ENCODE data around the gene CUBN.

Gene CUBN

GRCh38 chr10:17129741-17130140 lies at the start of gene CUBN:
Gene CUBN, minus strand, starts transcription at chr10:17129811. Its CDS starts 46 bp downstream, at chr10:17129765.
- TF ChIP-seq ZNF311 (tag by site-specific recombination; IDR thresholded peaks at IDR 0.05; ENCODE audit: borderline replicate concordance) (no peak), ZSCAN4 (tag by site-specific recombination; IDR thresholded peaks at IDR 0.05) (no peak)
- Histone ChIP-seq H3K27ac (ENCODE audit: extremely low read depth, low read depth, low read length) (no peak within 1 kb of the TSS), H3K4me1 (ENCODE audit: control insufficient read depth, insufficient read depth, low read length) (peaks cover 2% of the 10 kb centered on the region; the same call in 1 of the 2 replicates), H3K9me3 (ENCODE audit: control insufficient read depth, insufficient read depth, low read depth, low read length) (no peaks in the 10 kb centered on the region), H3K36me3 (ENCODE audit: control insufficient read depth in 2 of 2, insufficient read depth in 1 of 2, low read length in 2 of 2) (no peaks in the 10 kb centered on the region), H3K4me3 (ENCODE audit: low read depth, low read length) (no peak within 1 kb of the TSS)
- ChIA-PET POLR2A (no interaction called here), CTCF (no interaction called here)

- CTCF ChIA-PET = interaction anchor here (1.1 kb wide), 1 partner anchor 22 kb away, joined by 3 read pairs; the partner anchor contains the start of gene TRDMT1
Measured at GRCh38 chr10:17179002-17179401, 49.4 kb upstream of the CUBN start.

GRCh38 chr10:17178006-17178405 lies 48.4 kb upstream of the CUBN start:
- Histone ChIP-seq H3K27ac (ENCODE audit: extremely low read depth, low read depth, low read length) (no peak overlapping the region), H3K9me3 (ENCODE audit: control insufficient read depth, insufficient read depth, low read depth, low read length) (no peaks in the 10 kb centered on the region), H3K36me3 (ENCODE audit: control insufficient read depth in 2 of 2, insufficient read depth in 1 of 2, low read length in 2 of 2) (no peaks in the 10 kb centered on the region), H3K4me3 (ENCODE audit: low read depth, low read length) (no peak overlapping the region), H3K4me1 (ENCODE audit: control insufficient read depth, insufficient read depth, low read length) (no peaks in the 10 kb centered on the region)
- ChIA-PET CTCF (no interaction called here), POLR2A (no interaction called here)
- TF ChIP-seq ZNF654 (tag by site-specific recombination; IDR thresholded peaks at IDR 0.05; ENCODE audit: low read depth) = peak; percentile 19; the same call in 1 of the 2 replicates
- no peak for TF ChIP-seq ZXDB (tag by site-specific recombination; IDR thresholded peaks at IDR 0.05)

More at GRCh38 chr10:17179002-17179401, 49.4 kb upstream of the CUBN start:
- no peaks in the 10 kb centered on the region for H3K4me1 ChIP-seq (ENCODE audit: control insufficient read depth, insufficient read depth, low read length)
- no peaks in the 10 kb centered on the region for H3K36me3 ChIP-seq (ENCODE audit: control insufficient read depth in 2 of 2, insufficient read depth in 1 of 2, low read length in 2 of 2)
- POLR2A ChIA-PET = interaction anchor here (1.4 kb wide), 1 partner anchor 50 kb away, joined by 5 read pairs; no protein-coding TSS in a partner anchor
- H3K9me3 ChIP-seq (ENCODE audit: control insufficient read depth, insufficient read depth, low read depth, low read length) = no peaks in the 10 kb centered on the region
- no peak overlapping the region for H3K27ac ChIP-seq (ENCODE audit: extremely low read depth, low read depth, low read length)
- TF ChIP-seq HOXC10 (CRISPR knock-in tag; IDR thresholded peaks at IDR 0.05) (no peak), ZFHX2 (tag by site-specific recombination; conservative IDR thresholded peaks at IDR 0.05) (no peak), ZNF580 (tag by site-specific recombination; IDR thresholded peaks at IDR 0.05) (no peak), ZNF280C (tag by site-specific recombination; IDR thresholded peaks at IDR 0.05) (no peak), ATF2 (tag by site-specific recombination; IDR thresholded peaks at IDR 0.05; ENCODE audit: low read depth) (no peak)
- no peak overlapping the region for H3K4me3 ChIP-seq (ENCODE audit: low read depth, low read length)

- Histone ChIP-seq H3K27ac (ENCODE audit: extremely low read depth, low read depth, low read length) (no peak overlapping the region), H3K9me3 (ENCODE audit: control insufficient read depth, insufficient read depth, low read depth, low read length) (no peaks in the 10 kb centered on the region), H3K4me3 (ENCODE audit: low read depth, low read length) (no peak overlapping the region), H3K36me3 (ENCODE audit: control insufficient read depth in 2 of 2, insufficient read depth in 1 of 2, low read length in 2 of 2) (no peaks in the 10 kb centered on the region), H3K4me1 (ENCODE audit: control insufficient read depth, insufficient read depth, low read length) (no peaks in the 10 kb centered on the region)
- POLR2A ChIA-PET = no interaction called here
- CTCF ChIA-PET = no interaction called here
- TF ChIP-seq ZNF518A (tag by site-specific recombination; conservative IDR thresholded peaks at IDR 0.05; ENCODE audit: low read depth) (peak; percentile 44; the same call in 1 of the 2 replicates), MZF1 (tag by site-specific recombination; IDR thresholded peaks at IDR 0.05; ENCODE audit: borderline replicate concordance) (no peak), ZNF600 (tag by site-specific recombination; IDR thresholded peaks at IDR 0.05) (no peak), ZNF148 (tag by site-specific recombination; IDR thresholded peaks at IDR 0.05; ENCODE audit: borderline replicate concordance) (no peak), ZNF114 (tag by site-specific recombination; IDR thresholded peaks at IDR 0.05) (no peak)
Measured at GRCh38 chr10:17177014-17177413, 47.4 kb upstream of the CUBN start.
